B cell (primary cell): ENCODE results near the gene AADAT.

Experiments used
- CTCF ChIP-seq: fragments of 200-600 bp; IDR thresholded peaks from one replicate; pipeline ENCODE4 v1.8.0; 2022; ENCODE audit warnings: antibody characterized with exemption, mild to moderate bottlenecking
- EZH2 ChIP-seq: IDR thresholded peaks from 2 replicates; pipeline ENCODE4 v1.6.1; 2012; ENCODE audit warnings: borderline replicate concordance, low read depth, mild to moderate bottlenecking, moderate library complexity, low read length; ENCODE audit not compliant: insufficient read depth, poor library complexity, severe bottlenecking

DNA sequence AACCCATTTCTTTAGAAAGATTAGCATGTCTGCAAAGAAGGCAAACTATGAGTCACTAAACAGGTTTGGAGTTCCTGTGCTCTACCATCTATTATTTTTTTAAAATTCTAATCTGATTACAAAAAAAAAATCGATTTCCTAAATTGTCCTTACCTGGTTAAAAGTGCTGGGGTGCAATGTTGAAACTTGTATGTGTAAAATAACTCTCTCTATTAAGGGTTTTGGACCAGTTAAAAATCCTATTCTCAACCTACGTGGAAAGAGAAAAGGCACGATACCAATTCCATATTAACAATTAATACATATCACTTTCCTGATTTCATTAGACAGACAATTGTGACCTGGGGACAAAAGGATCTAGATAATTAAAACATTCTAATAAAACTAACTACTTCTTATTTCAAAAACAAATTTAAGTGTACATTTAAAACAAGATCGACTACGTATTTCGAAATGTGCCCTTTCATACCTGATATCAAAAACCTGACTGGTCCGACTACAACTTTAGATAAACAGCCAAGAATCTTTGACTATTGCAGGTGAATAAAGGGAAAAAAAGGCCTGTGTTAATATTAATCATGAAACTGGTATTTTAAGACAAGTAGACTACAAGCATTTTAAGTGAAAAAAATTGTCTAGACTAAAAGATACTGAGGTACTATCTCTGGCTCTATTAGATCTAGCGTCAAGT, 21.2 kb downstream of the AADAT start:
- TF ChIP-seq CTCF (no peak), EZH2 (no peak)
